Duodenal mucosa (tissue), 2 donors: Measurements from ENCODE around the gene DNAJC22.
A peak's percentile ranks its signal among the peaks of the same experiment; 100 is the strongest.
"Not testable (repeated sequence)": the region's sequence is repeated elsewhere in the genome, so short reads cannot be mapped to it uniquely, and the experiment has no call there.

Experiments used
- H3K27ac ChIP-seq: one replicate; pipeline ENCODE4 v1.7.0; 2013; ENCODE audit warnings: low read depth, low read length
- H3K27me3 ChIP-seq, 2 donors: one replicate each; pipeline ENCODE4 v1.7.0; 2013; ENCODE audit warnings: low read length in 2 of 2, control low read depth in 1 of 2; ENCODE audit not compliant: insufficient read depth in 2 of 2, control insufficient read depth in 1 of 2
- H3K36me3 ChIP-seq, 2 donors: one replicate each; pipeline ENCODE4 v1.7.0; 2013; ENCODE audit warnings: low read length in 2 of 2, control low read depth in 1 of 2; ENCODE audit not compliant: insufficient read depth in 2 of 2, control insufficient read depth in 1 of 2
- H3K4me1 ChIP-seq, 2 donors: one replicate each; pipeline ENCODE4 v1.7.0; 2013; ENCODE audit warnings: low read length in 2 of 2, control low read depth in 1 of 2; ENCODE audit not compliant: insufficient read depth in 2 of 2, control insufficient read depth in 1 of 2
- H3K4me3 ChIP-seq, 2 donors: one replicate each; pipeline ENCODE4 v1.7.0; 2013; ENCODE audit warnings: low read length in 2 of 2, low read depth in 1 of 2
- H3K9ac ChIP-seq, 2 donors: one replicate each; pipeline ENCODE4 v1.7.0; 2013; ENCODE audit warnings: low read length in 2 of 2, low read depth in 1 of 2
- H3K9me3 ChIP-seq, 2 donors: one replicate each; pipeline ENCODE4 v1.7.0; 2013; ENCODE audit warnings: low read length in 2 of 2, control low read depth in 1 of 2; ENCODE audit not compliant: control insufficient read depth in 1 of 2

DNAJC22 gene

DNA sequence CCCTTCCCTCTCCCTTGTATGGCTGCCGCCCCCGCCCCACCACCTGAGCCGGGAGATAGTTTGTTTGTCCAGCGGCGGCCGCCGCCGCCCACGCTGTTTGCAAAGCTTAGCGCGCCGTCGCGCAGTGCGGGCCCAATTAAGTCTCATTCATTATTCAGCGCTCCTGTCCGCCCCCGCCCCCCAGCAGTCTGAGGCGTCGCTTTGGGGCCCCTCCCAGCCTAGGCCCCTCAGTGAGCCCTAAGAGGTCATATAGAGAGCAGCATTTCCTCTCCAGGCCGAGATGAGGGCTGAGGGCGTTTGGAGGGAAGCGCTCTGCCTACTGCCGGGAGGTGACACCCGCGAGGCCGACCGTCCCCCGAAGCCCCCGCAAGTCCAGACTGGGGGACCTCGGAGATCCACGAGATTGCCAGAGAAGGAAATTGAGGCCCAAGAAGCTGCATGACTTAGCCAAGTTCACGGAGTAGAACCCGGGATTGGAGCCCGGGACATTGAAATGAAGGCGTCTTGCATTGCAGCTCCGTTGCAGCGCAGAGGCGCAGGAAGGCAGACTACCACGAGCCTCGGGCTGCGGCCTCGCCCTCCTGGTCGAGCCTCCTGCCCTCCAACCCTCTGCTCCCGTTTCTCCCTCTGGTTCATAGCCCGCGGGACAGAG lies at the start of gene DNAJC22:
Gene DNAJC22, plus strand, starts transcription at position 230 of the 652 bp plus-strand sequence. CDS start 1,985 bp downstream, outside the sequence.
- Histone ChIP-seq H3K36me3 (peaks cover 0 to 4% of the 10 kb centered on the region in 2 donors), H3K4me1 (peaks cover 51 to 56% of the 10 kb centered on the region in 2 donors), H3K27ac (no peak within 1 kb of the TSS), H3K4me3 (peak within 1 kb of the TSS; percentile 65 to 73), H3K9ac (peak within 1 kb of the TSS; percentile 22 to 70), H3K27me3 (peaks cover 36 to 40% of the 10 kb centered on the region in 2 donors), H3K9me3 (no peaks in the 10 kb centered on the region)

DNA sequence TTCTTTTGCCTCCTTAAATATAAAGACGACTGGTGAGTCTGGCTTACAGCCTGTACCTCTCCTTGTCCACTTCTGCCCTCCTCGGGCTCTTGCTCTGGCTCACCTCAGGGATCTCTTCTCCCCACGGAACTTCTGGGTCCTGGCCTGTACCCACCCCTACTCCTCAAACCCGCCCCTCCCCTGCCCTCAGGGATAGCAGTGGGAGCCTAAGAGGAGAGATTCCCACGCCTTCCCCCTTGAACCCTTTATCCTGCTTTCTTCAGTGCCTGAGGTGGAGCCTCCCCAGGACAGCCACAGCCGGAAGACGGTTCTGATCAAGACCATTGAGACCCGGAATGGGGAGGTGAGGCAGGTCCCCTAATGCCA lies 49.0 kb upstream of the DNAJC22 start:
- H3K4me1 ChIP-seq, result peaks cover 22 to 31% of the 10 kb centered on the region in 2 donors
- H3K36me3 ChIP-seq, result no peaks in the 10 kb centered on the region
- no peaks in the 10 kb centered on the region for H3K9me3 ChIP-seq
- peak overlapping the region in 1 of 2 donors; percentile 12 for H3K4me3 ChIP-seq
- H3K27ac ChIP-seq, result no peak overlapping the region
- no peak overlapping the region for H3K9ac ChIP-seq
- peaks cover 41 to 48% of the 10 kb centered on the region in 2 donors for H3K27me3 ChIP-seq

DNA sequence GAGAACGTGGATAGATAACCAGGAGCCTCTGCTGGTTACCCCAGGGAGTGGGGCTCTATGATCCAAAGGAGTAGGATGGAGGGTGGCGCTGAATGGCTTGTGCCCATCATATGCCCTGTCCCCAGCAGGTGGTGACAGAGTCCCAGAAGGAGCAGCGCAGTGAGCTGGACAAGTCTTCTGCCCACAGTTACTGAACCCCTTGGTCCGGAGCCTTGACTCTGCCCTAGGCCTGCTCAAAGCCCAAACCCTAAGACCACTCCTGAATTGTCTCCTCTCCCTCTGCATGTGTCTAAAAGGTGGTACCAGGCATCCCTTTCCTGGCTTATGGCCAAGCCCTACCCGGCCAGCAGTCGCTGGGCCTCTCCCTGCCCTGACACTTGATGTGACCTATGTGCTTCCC lies 48.5 kb upstream of the DNAJC22 start:
- H3K27me3 ChIP-seq, result peaks cover 41 to 52% of the 10 kb centered on the region in 2 donors

DNA sequence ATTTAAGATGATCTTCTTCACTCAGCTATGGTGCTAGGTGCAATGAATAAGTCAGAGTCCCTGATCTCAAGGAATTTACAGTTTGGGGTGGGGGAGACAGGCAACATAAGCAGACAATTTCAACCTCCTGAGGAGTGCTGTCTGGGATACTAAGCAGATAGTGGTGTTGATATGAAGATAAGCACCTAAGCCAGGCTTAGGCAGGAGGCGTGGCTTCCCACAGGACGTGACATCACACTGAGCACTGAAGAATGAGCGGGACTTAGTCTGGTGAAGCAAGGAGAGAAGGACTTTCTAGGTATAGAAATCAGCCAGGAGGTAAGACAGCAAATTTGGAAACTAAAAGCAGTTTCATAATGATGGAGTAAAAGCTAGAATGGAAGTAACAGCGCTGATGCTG lies 44.9 kb upstream of the DNAJC22 start:
- Histone ChIP-seq H3K9me3 (no peaks in the 10 kb centered on the region), H3K4me3 (no peak overlapping the region), H3K36me3 (no peaks in the 10 kb centered on the region), H3K9ac (no peak overlapping the region), H3K27me3 (peaks cover 17 to 24% of the 10 kb centered on the region in 2 donors), H3K27ac (no peak overlapping the region), H3K4me1 (peaks cover 9 to 15% of the 10 kb centered on the region in 2 donors)

More for the DNA sequence above, 48.5 kb upstream of the DNAJC22 start:
- Histone ChIP-seq H3K4me1 (peaks cover 17 to 27% of the 10 kb centered on the region in 2 donors), H3K9ac (no peak overlapping the region), H3K27ac (no peak overlapping the region), H3K9me3 (no peaks in the 10 kb centered on the region), H3K36me3 (no peaks in the 10 kb centered on the region), H3K4me3 (no peak overlapping the region)

DNA sequence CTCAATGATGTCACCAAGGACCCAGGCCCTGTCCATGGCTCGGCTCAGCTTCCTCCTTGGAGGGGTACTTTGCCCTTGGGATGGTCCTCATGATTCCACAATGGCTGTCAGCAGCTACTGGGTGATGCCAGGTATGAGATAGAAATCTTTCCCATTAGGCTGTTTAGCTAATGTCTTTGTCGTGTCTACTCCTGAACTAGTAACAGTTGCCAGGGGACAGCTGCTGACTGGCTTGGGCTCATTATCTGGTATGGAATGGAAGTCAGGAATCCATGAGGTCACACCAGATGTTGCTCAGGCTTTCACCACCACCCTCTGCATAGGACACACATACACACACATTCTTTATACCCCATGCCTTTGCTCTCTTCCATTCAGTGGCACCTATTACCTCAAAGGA lies 42.5 kb upstream of the DNAJC22 start:
- H3K27me3 ChIP-seq, result peaks cover 0 to 5% of the 10 kb centered on the region in 2 donors
- no peaks in the 10 kb centered on the region for H3K9me3 ChIP-seq
- H3K27ac ChIP-seq, result no peak overlapping the region

DNA sequence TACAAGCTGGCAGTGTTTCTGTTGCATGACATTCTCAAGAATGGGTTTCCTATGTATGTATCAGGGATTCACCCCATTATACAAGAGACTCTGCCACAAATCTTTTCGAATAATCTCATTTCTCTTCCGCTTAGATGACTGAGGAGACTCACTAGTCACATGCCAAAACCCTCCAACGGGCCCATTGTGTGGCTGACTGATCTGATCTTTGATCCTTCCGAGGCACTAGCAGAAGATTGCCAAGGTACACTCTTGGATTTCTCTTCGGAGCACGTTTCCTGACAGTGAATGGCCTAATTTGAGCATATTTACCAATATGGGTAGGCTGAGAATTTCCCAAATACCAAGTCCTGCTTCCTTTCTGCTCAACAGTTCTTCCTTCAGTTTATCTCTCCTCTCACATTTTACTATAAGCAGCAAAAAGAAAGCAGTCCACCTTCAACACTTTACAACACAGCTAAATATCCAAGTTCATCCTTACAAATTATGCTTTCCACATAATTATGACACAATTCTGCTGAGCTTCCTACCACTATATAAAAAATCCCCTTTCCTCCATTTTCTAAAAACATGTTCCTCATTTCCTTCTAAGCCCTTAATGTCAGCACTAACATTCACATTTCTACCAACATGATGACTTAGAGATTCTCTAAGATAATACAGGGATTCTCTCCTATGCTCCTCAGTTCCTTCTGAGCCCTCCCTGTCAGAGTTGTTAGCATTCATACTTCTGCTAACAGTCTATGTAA lies 40.8 kb upstream of the DNAJC22 start:
- peaks cover 0 to 5% of the 10 kb centered on the region in 2 donors for H3K27me3 ChIP-seq

More for the DNA sequence above, 42.5 kb upstream of the DNAJC22 start:
- no peak overlapping the region for H3K9ac ChIP-seq
- H3K4me1 ChIP-seq, result peaks cover 0 to 4% of the 10 kb centered on the region in 2 donors
- H3K4me3 ChIP-seq, result no peak overlapping the region
- H3K36me3 ChIP-seq, result no peaks in the 10 kb centered on the region

DNA sequence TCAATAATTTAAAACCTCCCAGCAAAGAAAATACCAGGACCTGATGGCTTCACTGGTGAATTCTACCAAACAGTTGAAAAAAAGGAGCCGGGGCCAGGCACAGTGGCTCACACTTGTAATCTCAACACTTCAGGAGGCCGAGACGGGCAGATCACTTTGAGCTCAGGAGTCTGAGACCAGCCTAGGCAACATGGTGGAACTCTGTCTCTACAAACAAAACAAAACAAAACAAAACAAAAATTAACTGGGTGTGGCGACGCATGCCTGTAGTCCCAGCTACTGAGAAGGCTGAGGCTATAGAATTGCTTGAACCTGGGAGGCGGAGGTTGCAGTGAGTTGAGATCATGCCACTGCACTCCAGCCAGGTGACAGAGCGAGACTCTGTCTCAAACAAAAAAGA lies 37.3 kb upstream of the DNAJC22 start:
- Histone ChIP-seq H3K9me3 (no peaks in the 10 kb centered on the region), H3K27me3 (no peaks in the 10 kb centered on the region), H3K36me3 (no peaks in the 10 kb centered on the region), H3K4me3 (no peak overlapping the region), H3K9ac (no peak overlapping the region), H3K4me1 (peaks cover 0 to 4% of the 10 kb centered on the region in 2 donors), H3K27ac (no peak overlapping the region)

More for the DNA sequence above, 40.8 kb upstream of the DNAJC22 start:
- H3K27ac ChIP-seq, result no peak overlapping the region
- H3K4me1 ChIP-seq, result peaks cover 0 to 4% of the 10 kb centered on the region in 2 donors
- H3K4me3 ChIP-seq, result no peak overlapping the region
- H3K9me3 ChIP-seq, result no peaks in the 10 kb centered on the region
- no peak overlapping the region for H3K9ac ChIP-seq
- no peaks in the 10 kb centered on the region for H3K36me3 ChIP-seq

DNA sequence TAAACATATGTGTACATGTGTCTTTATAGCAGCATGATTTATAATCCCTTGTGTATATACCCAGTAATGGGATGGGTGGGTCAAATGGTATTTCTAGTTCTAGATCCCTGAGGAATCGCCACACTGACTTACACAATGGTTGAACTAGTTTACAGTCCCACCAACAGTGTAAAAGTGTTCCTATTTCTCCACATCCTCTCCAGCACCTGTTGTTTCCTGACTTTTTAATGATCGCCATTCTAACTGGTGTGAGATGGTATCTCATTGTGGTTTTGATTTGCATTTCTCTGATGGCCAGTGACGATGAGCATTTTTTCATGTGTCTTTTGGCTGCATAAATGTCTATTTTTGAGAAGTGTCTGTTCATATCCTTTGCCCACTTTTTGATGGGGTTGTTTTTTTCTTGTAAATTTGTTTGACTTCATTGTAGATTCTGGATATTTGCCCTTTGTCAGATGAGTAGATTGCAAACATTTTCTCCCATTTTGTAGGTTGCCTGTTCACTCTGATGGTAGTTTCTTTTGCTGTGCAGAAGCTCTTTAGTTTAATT lies 36.2 kb upstream of the DNAJC22 start:
- H3K27ac ChIP-seq, H3K9me3 ChIP-seq, H3K9ac ChIP-seq, H3K36me3 ChIP-seq, H3K4me3 ChIP-seq, H3K27me3 ChIP-seq: not testable (repeated sequence)
- H3K4me1 ChIP-seq, result peaks cover 5 to 13% of the 10 kb centered on the region in 2 donors

DNA sequence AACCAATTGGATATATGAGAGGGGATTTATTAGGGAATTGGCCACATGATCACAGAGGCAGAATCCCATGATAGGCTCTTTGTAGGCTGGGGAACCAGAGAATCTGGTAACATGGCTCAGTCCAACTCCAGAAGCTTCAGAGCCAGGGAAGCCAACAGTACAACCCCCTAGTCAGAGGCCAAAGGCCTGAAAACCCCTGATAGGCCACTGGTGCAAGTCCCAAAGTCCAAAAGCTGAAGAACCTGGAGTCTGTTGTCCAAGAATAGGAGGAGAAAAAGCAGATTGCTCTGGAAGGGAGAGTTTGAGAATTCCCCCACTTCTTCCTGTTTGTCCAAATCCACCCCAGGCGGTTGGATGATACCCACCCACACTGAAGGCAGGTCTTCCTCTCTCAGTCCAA lies 31.9 kb upstream of the DNAJC22 start:
- peaks cover 5 to 8% of the 10 kb centered on the region in 2 donors for H3K4me1 ChIP-seq
- H3K36me3 ChIP-seq, result no peaks in the 10 kb centered on the region
- no peak overlapping the region for H3K27ac ChIP-seq
- no peaks in the 10 kb centered on the region for H3K27me3 ChIP-seq
- no peak overlapping the region for H3K4me3 ChIP-seq
- H3K9me3 ChIP-seq, result no peaks in the 10 kb centered on the region
- H3K9ac ChIP-seq, result no peak overlapping the region

DNA sequence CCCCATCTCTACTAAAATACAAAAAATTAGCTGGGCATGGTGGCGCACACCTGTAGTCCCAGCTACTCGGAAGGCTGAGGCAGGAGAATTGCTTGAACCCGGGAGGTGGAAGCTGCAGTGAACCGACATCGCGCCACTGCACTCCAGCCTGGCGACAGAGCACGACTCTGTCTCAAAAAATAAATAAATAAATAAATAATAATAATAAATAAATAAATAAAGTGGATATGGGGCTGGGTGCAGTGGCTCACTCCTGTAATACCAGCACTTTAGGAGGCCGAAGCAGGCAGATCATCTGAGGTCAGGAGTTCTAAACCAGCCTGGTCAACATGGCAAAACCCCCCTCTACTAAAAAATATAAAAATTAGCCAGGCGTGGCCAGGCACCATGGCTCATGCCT lies 29.6 kb upstream of the DNAJC22 start:
- H3K9me3 ChIP-seq, H3K4me3 ChIP-seq, H3K27me3 ChIP-seq, H3K9ac ChIP-seq, H3K27ac ChIP-seq, H3K36me3 ChIP-seq: not testable (repeated sequence)
- H3K4me1 ChIP-seq, result peaks cover 9 to 12% of the 10 kb centered on the region in 2 donors
